Measurements from ENCODE around the gene RARS2.

Gene RARS2

DNA sequence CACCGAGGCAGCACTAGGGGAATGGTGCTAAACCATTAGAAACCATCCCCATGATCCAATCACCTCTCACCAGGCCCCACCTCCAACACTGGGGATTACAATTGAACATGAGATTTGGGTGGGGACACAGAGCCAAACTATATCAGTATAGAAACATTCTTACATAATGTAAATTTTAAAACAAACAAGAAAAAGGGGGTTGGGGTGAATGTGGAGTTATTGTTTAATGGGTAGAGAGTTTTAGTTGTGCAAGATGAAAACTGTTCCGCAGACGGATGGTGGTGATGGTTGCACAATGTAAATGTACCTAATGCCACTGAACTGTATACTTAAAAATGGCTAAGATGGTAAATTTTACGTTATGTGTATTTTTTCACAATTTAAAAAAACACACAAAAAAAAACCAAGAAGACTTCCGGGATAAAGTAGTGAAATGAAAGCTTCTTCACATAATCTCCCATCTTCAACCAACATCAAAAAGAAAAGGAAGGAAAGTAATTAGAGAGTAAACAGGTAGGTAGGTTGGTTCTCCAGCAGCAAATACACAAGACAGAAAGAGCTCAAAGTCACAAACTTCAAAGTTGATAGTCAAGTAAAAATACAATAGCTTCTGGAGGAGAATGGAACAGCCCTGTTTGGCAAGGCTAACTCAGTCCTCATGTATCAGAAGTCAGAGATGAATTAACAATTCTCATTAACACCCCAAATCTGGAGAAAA, 16.3 kb downstream of the RARS2 start:
- no peak for DNase-seq

DNA sequence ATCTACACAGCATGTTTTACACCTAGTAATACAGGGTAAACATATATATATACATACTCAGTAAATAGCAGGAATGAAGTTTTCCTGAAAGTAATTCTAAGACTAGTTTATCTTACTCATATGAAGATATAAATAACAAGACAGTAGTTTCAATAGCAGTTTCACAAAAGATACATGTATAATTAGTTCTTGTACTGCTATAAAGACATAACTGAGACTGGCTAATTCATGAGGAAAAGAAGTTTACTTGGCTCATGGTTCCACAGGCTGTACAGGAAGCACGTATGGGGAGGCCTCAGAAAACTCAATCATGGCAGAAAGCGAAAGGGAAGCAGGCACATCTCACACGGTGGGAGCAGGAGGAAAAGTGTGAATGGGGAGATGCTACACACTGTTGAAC, 16.9 kb downstream of the RARS2 start:
- no peak for DNase-seq

GRCh38 chr6:87572021-87572420, 17.8 kb downstream of the RARS2 start:
- DNase-seq, result no peak

DNA sequence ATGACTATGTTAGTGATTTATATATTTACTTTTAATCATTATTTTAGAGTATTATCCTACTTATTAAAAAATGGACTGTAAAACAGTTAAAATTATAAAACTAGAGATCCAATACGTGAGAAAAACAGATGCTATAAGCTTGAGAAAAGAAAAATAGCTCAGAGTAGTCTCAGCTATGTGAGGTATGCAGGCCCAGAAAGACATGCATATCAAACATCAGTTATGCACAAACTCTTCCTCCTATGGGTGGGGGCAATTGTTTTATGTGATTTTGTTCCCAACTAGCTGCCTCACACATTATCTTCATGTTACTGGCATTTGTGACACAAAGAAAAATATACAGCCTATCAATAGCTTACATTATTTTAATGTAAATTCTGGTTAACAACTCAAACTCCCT, 28.8 kb downstream of the RARS2 start:
- no peak for DNase-seq

GRCh38 chr6:87558446-87558845, 31.3 kb downstream of the RARS2 start:
- DNase-seq, result no peak

GRCh38 chr6:87555506-87555905, 34.3 kb downstream of the RARS2 start:
- DNase-seq, result no peak

DNA sequence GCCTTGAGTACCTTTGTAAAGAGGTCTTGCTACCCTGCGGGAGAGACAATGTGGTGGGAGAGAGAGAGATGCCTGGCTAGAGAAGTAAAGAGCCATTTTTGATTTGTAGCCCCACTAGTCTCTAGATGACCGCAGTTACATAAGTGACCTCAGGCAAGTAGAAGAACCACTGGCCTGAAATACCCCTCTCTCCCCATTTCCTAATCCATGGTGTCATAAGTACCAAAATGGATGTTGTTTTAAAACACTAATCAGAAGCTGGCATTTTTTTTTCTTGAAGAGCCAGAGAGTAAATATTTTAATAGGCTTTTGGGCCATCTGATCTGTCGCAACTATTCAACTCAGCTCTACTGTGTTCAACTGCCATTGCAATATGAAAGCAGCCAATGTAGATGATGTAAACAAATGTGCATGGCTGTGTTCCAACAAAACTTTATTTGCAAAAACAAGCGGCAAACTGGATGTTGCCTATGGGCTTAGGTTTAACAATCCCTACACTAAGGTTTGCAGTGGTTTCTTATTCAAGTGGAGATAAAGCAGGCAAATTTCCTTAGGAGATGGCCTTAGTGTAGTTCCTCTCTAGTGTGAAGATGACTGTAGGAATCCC, 36.5 kb downstream of the RARS2 start:
- no peak for DNase-seq

GRCh38 chr6:87551799-87552198, 38.0 kb downstream of the RARS2 start:
- DNase-seq, result no peak

GRCh38 chr6:87544474-87544735, 45.4 kb downstream of the RARS2 start:
- DNase-seq, result no peak

GRCh38 chr6:87543696-87544473, 45.9 kb downstream of the RARS2 start:
- DNase-seq, result no peak

DNA sequence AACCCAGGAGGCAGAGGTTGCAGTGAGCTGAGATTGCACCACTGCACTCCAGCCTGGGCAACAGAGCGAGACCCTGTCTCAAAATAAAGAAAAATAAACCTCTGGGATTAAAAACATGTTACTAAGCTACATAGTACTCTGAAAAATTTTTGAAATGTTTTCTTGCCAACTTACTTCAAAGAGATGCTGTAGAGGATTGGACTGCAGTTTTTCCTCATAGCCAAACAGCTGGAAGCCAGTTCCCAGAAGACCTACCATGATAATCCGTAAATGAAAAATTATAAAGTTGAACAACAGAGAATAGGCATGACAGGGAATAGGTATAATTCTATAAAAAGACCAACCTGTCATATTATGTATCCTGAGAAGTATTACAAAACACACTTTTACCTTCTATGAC, 48.0 kb downstream of the RARS2 start:
- DNase-seq, result no peak

GRCh38 chr6:87541041-87541440, 48.7 kb downstream of the RARS2 start:
- no peak for DNase-seq

GRCh38 chr6:87540539-87540938, 49.2 kb downstream of the RARS2 start:
- DNase-seq, result no peak

GRCh38 chr6:87539554-87539953, 50.2 kb downstream of the RARS2 start:
- no peak for DNase-seq

GRCh38 chr6:87538510-87539260, 51.1 kb downstream of the RARS2 start:
- DNase-seq, result no peak

- no peak for DNase-seq
Measured at GRCh38 chr6:87534377-87535047, 55.3 kb downstream of the RARS2 start.

DNA sequence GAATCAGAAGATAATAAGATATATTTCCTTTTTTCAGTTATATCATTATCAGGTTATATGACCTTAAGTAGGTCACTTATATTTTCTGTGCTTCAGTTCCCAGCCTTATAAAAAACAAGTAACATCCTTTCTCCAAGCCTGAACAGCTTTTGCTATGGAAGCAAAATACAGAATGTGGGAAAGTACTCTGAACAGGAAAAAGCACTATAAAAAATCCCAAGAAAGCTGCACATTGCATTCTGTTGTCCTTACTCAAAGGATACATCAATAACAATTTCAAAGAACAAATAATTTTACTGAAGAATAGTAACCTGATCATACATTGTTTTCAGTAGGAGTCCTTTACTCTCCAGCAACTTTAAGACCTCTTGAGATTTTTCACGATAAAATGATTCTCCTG, 60.6 kb downstream of the RARS2 start:
- DNase-seq, result no peak

GRCh38 chr6:87522686-87523085, 67.1 kb downstream of the RARS2 start:
- no peak for DNase-seq

DNA sequence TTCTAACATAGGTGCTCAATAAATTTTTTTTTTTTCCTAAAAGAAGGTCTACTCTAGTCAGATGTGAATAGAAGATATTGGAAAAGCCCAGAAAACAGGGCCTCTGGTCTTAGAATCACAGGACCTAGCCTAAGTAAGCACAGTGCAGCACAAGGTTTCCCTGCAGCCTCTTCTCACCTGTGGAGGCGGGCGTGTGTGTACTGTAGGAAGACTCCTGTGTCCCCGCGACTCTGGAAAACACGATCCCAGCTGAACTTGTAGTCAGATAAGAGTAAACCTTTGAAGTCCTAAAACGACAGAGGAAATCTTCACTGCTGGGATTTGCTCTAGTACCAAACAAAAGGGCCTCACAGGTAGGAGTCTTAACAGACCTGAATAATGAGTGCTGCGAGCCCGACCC, 71.3 kb downstream of the RARS2 start:
- no peak for DNase-seq

- no peak for DNase-seq
Measured at GRCh38 chr6:87514831-87515230, 75.0 kb downstream of the RARS2 start.

GRCh38 chr6:87504441-87504840, 85.3 kb downstream of the RARS2 start:
- no peak for DNase-seq

DNA sequence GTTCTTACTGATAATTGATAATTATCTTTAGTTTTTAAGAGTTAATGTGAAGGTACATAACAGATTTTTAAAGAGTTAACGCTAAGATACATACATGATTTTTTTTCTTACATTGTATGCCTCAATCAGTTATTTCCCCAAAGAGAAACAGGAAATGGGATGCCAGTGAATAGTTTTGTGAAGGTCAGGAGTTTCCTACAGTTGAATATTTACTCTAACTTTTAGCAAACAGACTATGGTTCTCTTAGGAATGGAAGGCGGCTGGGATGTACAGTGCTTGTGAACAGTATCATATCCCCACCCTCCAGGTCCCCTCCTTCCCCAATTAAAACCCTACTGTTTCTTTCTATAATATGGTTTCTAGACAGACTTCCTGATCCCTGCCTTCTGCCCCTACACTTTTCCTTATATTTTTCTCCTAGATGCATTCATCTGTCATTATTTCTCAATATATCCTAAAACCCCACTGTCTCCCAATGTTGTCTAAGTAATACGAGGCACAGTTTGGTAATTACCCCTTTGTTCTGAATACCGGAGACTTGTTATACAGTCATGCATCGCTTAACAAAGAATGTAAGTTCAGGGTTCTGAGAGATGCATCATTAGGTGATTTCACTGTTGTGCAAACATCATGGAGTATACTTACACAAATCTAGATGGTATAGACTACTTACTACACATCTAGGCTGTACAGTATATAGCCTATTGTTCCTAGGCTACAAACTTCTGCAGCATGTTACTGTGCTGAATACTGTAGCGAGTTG, 87.8 kb downstream of the RARS2 start:
- DNase-seq, result no peak
